WTC11 (cell line): ENCODE results near the gene NUP210L. TPM values are rescaled to one million over a fixed set of nuclear protein-coding genes. Genes with fewer than 3 reads are reported as not detected.

Source experiments
- ATAC-seq: fragments of 200-7000 bp; cut with Tn5 transposase; 2 replicates; pipeline ENCODE4 v1.10.0; 2021; ENCODE audit warnings: mild to moderate bottlenecking, moderate library complexity
- CTCF ChIA-PET: fragments of 300-600 bp; sonication (Branson Sonifier 250); formaldehyde crosslinking; loops from one replicate; lab custom pipeline; 2021; ENCODE audit warnings: antibody characterized with exemption; lab: Charles Lee
- POLR2A ChIA-PET: fragments of 350-600 bp; sonication (Branson Sonifier 250); formaldehyde crosslinking; loops from one replicate; lab custom pipeline; 2021; ENCODE audit warnings: antibody characterized with exemption; lab: Charles Lee
- DNase-seq: peaks from one replicate; pipeline ENCODE4 v3.0.0; 2021; ENCODE audit warnings: low spot score
- H3K27ac Mint-ChIP-seq: 2 replicates; pipeline ENCODE4 v1.8.0; 2021; ENCODE audit warnings: mixed read lengths
- H3K27me3 Mint-ChIP-seq: 2 replicates; pipeline ENCODE4 v1.8.0; 2021; ENCODE audit warnings: low read depth, mild to moderate bottlenecking, moderate library complexity, mixed read lengths
- H3K36me3 Mint-ChIP-seq: 2 replicates; pipeline ENCODE4 v1.8.0; 2021; ENCODE audit warnings: mixed read lengths
- H3K4me1 Mint-ChIP-seq: 2 replicates; pipeline ENCODE4 v1.8.0; 2022; ENCODE audit warnings: mixed read lengths
- H3K4me3 Mint-ChIP-seq: 2 replicates; pipeline ENCODE4 v1.8.0; 2021; ENCODE audit warnings: mild to moderate bottlenecking, moderate library complexity, mixed read lengths
- H3K9me3 Mint-ChIP-seq: 2 replicates; pipeline ENCODE4 v1.8.0; 2021; ENCODE audit warnings: mixed read lengths
- E2F1 ChIP-seq: sonication (generic); formaldehyde crosslinking; IDR thresholded peaks from 2 replicates; pipeline ENCODE4 v1.8.0; 2022; ENCODE audit warnings: mild to moderate bottlenecking, missing genetic modification reagents
- E2F4 ChIP-seq: sonication (generic); formaldehyde crosslinking; IDR thresholded peaks from 2 replicates; pipeline ENCODE4 v1.8.1; 2022; ENCODE audit warnings: low read depth, mild to moderate bottlenecking, moderate library complexity, missing genetic modification reagents, borderline replicate concordance
- FOXJ3 ChIP-seq: sonication (generic); formaldehyde crosslinking; IDR thresholded peaks from 2 replicates; pipeline ENCODE4 v1.9.0; 2021; ENCODE audit warnings: missing genetic modification reagents, mild to moderate bottlenecking, borderline replicate concordance
- FOXP4 ChIP-seq: sonication (generic); formaldehyde crosslinking; IDR thresholded peaks from 2 replicates; pipeline ENCODE4 v1.8.0; 2022; ENCODE audit warnings: mild to moderate bottlenecking, missing genetic modification reagents
- KAT7 ChIP-seq: sonication (generic); formaldehyde crosslinking; IDR thresholded peaks from 2 replicates; pipeline ENCODE4 v1.8.1; 2023; ENCODE audit warnings: missing genetic modification reagents, mild to moderate bottlenecking, borderline replicate concordance
- MLX ChIP-seq: sonication (generic); formaldehyde crosslinking; IDR thresholded peaks from 2 replicates; pipeline ENCODE4 v1.8.1; 2023; ENCODE audit warnings: mild to moderate bottlenecking, missing genetic modification reagents, moderate library complexity
- MXD4 ChIP-seq: fragments of 250-450 bp; sonication (Bioruptor Pico); IDR thresholded peaks from 2 replicates; pipeline ENCODE4 v1.8.0; 2021; ENCODE audit warnings: mild to moderate bottlenecking, moderate library complexity, borderline replicate concordance
- NFYB ChIP-seq: sonication (generic); formaldehyde crosslinking; conservative IDR thresholded peaks from 2 replicates; pipeline ENCODE4 v1.8.0; 2022; ENCODE audit warnings: low read depth, missing genetic modification reagents
- NR3C1 ChIP-seq: sonication (generic); formaldehyde crosslinking; conservative IDR thresholded peaks from 2 replicates; pipeline ENCODE4 v1.8.1; 2023; ENCODE audit warnings: low read depth, mild to moderate bottlenecking, missing genetic modification reagents
- TEAD1 ChIP-seq: sonication (generic); formaldehyde crosslinking; IDR thresholded peaks from 2 replicates; pipeline ENCODE4 v1.8.0; 2022; ENCODE audit warnings: mild to moderate bottlenecking, missing genetic modification reagents
- TP53 ChIP-seq: sonication (generic); formaldehyde crosslinking; IDR thresholded peaks from 2 replicates; pipeline ENCODE4 v1.8.1; 2023; ENCODE audit warnings: mild to moderate bottlenecking, missing genetic modification reagents
- USF2 ChIP-seq: sonication (generic); formaldehyde crosslinking; IDR thresholded peaks from 2 replicates; pipeline ENCODE4 v1.8.1; 2023; ENCODE audit warnings: mild to moderate bottlenecking, missing genetic modification reagents, moderate library complexity
- ZNF121 ChIP-seq: sonication (generic); formaldehyde crosslinking; IDR thresholded peaks from 2 replicates; pipeline ENCODE4 v1.8.0; 2023; ENCODE audit warnings: missing genetic modification reagents
- ZNF138 ChIP-seq: sonication (generic); formaldehyde crosslinking; conservative IDR thresholded peaks from 2 replicates; pipeline ENCODE4 v1.8.1; 2022; ENCODE audit warnings: mild to moderate bottlenecking, moderate library complexity, missing genetic modification reagents
- ZNF232 ChIP-seq: sonication (generic); formaldehyde crosslinking; IDR thresholded peaks from 2 replicates; pipeline ENCODE4 v1.8.0; 2022; ENCODE audit warnings: mild to moderate bottlenecking, missing genetic modification reagents
- ZNF317 ChIP-seq: sonication (generic); formaldehyde crosslinking; IDR thresholded peaks from 2 replicates; pipeline ENCODE4 v1.8.1; 2023; ENCODE audit warnings: low read depth, mild to moderate bottlenecking, moderate library complexity, missing genetic modification reagents, borderline replicate concordance
- ZNF416 ChIP-seq: fragments of 250-450 bp; sonication (Bioruptor Pico); IDR thresholded peaks from 2 replicates; pipeline ENCODE4 v1.9.0; 2021; ENCODE audit warnings: mild to moderate bottlenecking, inconsistent platforms
- ZNF532 ChIP-seq: fragments of 250-450 bp; sonication (Bioruptor Pico); IDR thresholded peaks from 2 replicates; pipeline ENCODE4 v1.9.0; 2021; ENCODE audit warnings: mild to moderate bottlenecking, borderline replicate concordance
- total RNA-seq: library from RNA; stranded (reverse); gene quantifications from 3 replicates; pipeline ENCODE4 v1.2.3, GENCODE V29; 2021

The NUP210L gene
- total RNA-seq, 1 experiment from 2014 or later: 0.02 TPM

GRCh38 chr1:153973071-153973470 is 181.8 kb downstream of the NUP210L start:
- ATAC-seq: no peak
- ChIA-PET CTCF (no interaction called here), POLR2A (no interaction called here)
- H3K36me3 Mint-ChIP-seq: peaks cover 31% of the 10 kb centered on the region
- H3K4me3 Mint-ChIP-seq: no peak overlapping the region
- H3K9me3 Mint-ChIP-seq: no peaks in the 10 kb centered on the region
- DNase-seq: no peak
- no peaks in the 10 kb centered on the region for H3K27me3 Mint-ChIP-seq
- H3K27ac Mint-ChIP-seq: peak overlapping the region; percentile 49; the same call in 1 of the 2 replicates
- H3K4me1 Mint-ChIP-seq: peaks cover 27% of the 10 kb centered on the region
- TF ChIP-seq MLX (CRISPR knock-in tag) (no peak), KAT7 (CRISPR knock-in tag) (no peak), ZNF232 (no peak), MXD4 (CRISPR knock-in tag) (no peak), TP53 (no peak), E2F1 (no peak), ZNF532 (CRISPR knock-in tag) (no peak), ZNF416 (CRISPR knock-in tag) (no peak), E2F4 (no peak), NFYB (CRISPR knock-in tag) (no peak), FOXP4 (CRISPR knock-in tag) (no peak), ZNF121 (CRISPR knock-in tag) (no peak), TEAD1 (CRISPR knock-in tag) (no peak), NR3C1 (CRISPR knock-in tag) (no peak), ZNF138 (CRISPR knock-in tag) (no peak)

GRCh38 chr1:153970346-153970745 is 184.5 kb downstream of the NUP210L start:
- Mint-ChIP-seq H3K36me3 (peaks cover 27% of the 10 kb centered on the region), H3K4me3 (no peak overlapping the region), H3K4me1 (peaks cover 28% of the 10 kb centered on the region), H3K27ac (no peak overlapping the region), H3K9me3 (peaks cover 5% of the 10 kb centered on the region), H3K27me3 (no peaks in the 10 kb centered on the region)
- ChIA-PET POLR2A (no interaction called here), CTCF (no interaction called here)
- ATAC-seq (no peak), DNase-seq (no peak)
- TF ChIP-seq E2F4: no peak
- no peak for TF ChIP-seq FOXJ3
- TF ChIP-seq USF2 (CRISPR knock-in tag): no peak
- TF ChIP-seq ZNF121 (CRISPR knock-in tag): no peak
- TF ChIP-seq ZNF317 (CRISPR knock-in tag): no peak
- TF ChIP-seq FOXP4 (CRISPR knock-in tag): no peak
